GM18951 (cell line): ENCODE measurements around the gene KAZN.

Source experiments
- POLR2A ChIP-seq: IDR thresholded peaks from 4 replicates; pipeline ENCODE4 v1.6.1; 2011; ENCODE audit warnings: mild to moderate bottlenecking; ENCODE audit not compliant: insufficient read length, insufficient read depth; ENCODE audit errors: extremely low read depth
- in situ Hi-C: fragments of 300-500 bp; cut with MboI; formaldehyde crosslinking; loops from one replicate; pipeline ENCODE4 v1.12.0; 2022; ENCODE audit warnings: low sequenced_read_pairs, mixed read lengths, inconsistent platforms; ENCODE audit not compliant: unreplicated experiment

Gene KAZN

GRCh38 chr1:14895727-14896126, 297.2 kb downstream of the KAZN start:
- no peak for TF ChIP-seq POLR2A
- in situ Hi-C loops, result no loop called here

- TF ChIP-seq POLR2A, result no peak
- in situ Hi-C loops, result no loop called here
Observed at GRCh38 chr1:14896381-14897079, 298.0 kb downstream of the KAZN start.

GRCh38 chr1:14897080-14897449, 298.6 kb downstream of the KAZN start:
- TF ChIP-seq POLR2A, result no peak
- in situ Hi-C loops, result no loop called here

GRCh38 chr1:14897547-14897946, 299.1 kb downstream of the KAZN start:
- no peak for TF ChIP-seq POLR2A
- in situ Hi-C loops, result no loop called here

- TF ChIP-seq POLR2A, result no peak
- in situ Hi-C loops, result no loop called here
Observed at GRCh38 chr1:14897997-14898645, 299.6 kb downstream of the KAZN start.

- in situ Hi-C loops, result no loop called here
- TF ChIP-seq POLR2A, result no peak
Observed at GRCh38 chr1:14899686-14900085, 301.2 kb downstream of the KAZN start.

- TF ChIP-seq POLR2A, result no peak
- in situ Hi-C loops, result no loop called here
Observed at GRCh38 chr1:14901371-14901954, 303.0 kb downstream of the KAZN start.

GRCh38 chr1:14903922-14904321, 305.4 kb downstream of the KAZN start:
- in situ Hi-C loops, result no loop called here
- TF ChIP-seq POLR2A, result no peak

- in situ Hi-C loops, result no loop called here
- no peak for TF ChIP-seq POLR2A
Observed at GRCh38 chr1:14906665-14907064, 308.2 kb downstream of the KAZN start.

- in situ Hi-C loops, result no loop called here
- TF ChIP-seq POLR2A, result no peak
Observed at GRCh38 chr1:14907416-14907815, 308.9 kb downstream of the KAZN start.

GRCh38 chr1:14909273-14909672, 310.8 kb downstream of the KAZN start:
- in situ Hi-C loops, result no loop called here
- TF ChIP-seq POLR2A, result no peak

GRCh38 chr1:14909920-14910460, 311.5 kb downstream of the KAZN start:
- in situ Hi-C loops, result no loop called here
- no peak for TF ChIP-seq POLR2A

GRCh38 chr1:14910984-14911721, 312.7 kb downstream of the KAZN start:
- in situ Hi-C loops, result no loop called here
- TF ChIP-seq POLR2A, result no peak
